ENCODE data around the gene DCAF6.

DNA sequence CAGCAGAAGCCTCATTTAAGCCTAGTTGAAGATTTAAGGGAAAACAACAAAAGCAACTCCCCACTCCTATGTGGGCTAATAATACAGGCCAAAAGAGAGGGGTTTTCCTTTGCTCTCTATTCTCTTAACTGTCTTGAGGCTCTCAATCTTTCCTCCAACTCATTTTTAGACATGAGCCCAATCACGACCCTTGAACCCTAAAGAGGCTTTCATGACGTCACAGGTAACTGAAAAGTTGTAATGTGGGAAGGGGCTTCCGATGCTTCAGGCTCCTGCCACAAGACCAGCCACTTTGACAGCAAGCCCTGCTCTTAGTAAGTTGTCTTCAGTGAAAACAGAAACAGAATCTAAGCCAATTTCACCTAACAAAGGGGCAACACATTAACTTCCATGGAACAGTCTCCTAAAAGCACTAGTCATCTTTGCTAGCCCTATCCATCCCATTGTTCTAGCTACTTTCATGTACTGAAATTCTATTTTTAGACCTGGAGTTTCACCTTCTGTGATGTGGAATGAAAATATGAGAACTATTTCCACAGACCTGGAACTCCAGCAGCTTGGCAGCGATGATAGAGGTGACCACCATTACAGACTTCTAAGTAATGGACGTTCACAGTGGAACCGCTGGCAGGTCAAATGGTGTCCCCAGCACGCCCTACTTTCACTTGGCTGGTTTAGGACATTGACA, 164.0 kb downstream of the DCAF6 start:
- TF ChIP-seq TAF1 (IDR thresholded peaks at IDR 0.05; ENCODE audit: low read depth, low read length), result no peak
- TF ChIP-seq POLR2A (IDR thresholded peaks at IDR 0.05; ENCODE audit: low read depth, low read length), result no peak
- TF ChIP-seq POLR2AphosphoS5 (IDR thresholded peaks at IDR 0.05; ENCODE audit: low read depth, low read length), result no peak
- no peak for TF ChIP-seq PAX5 (IDR thresholded peaks at IDR 0.05; ENCODE audit: insufficient read depth, low read length, severe bottlenecking)
